Heart right ventricle (tissue), 16 donors: ENCODE results near the gene MLYCD. TPM values are rescaled to one million over a fixed set of nuclear protein-coding genes. Genes with fewer than 3 reads are reported as not detected.

ENCODE experiments used
- ATAC-seq, 8 donors: fragments of 200-7000 bp; cut with Tn5 transposase; one replicate each; pipeline ENCODE4 v1.9.1; 2020; ENCODE audit warnings: mild to moderate bottlenecking in 8 of 8, moderate library complexity in 8 of 8, moderate number of reproducible peaks in 1 of 8
- DNase-seq, 2 donors: peaks; one replicate each; pipeline ENCODE4 v3.0.0-alpha.2; 2020
- H3K27ac ChIP-seq, 10 donors: fragments of 200-600 bp; sonication (generic) in 2 of 10; one replicate each; pipeline versions ENCODE4 v1.5.0 to v1.8.0; 2020 to 2022; ENCODE audit warnings: mild to moderate bottlenecking in 3 of 10
- H3K27me3 ChIP-seq, 7 donors: fragments of 200-600 bp; one replicate each; pipeline ENCODE4 v1.8.0; 2021 to 2022; ENCODE audit warnings: mild to moderate bottlenecking in 2 of 7
- H3K36me3 ChIP-seq, 9 donors: fragments of 200-600 bp; sonication (generic) in 1 of 9; one replicate each; pipeline versions ENCODE4 v1.5.0 to v1.8.0; 2020 to 2022; ENCODE audit warnings: mild to moderate bottlenecking in 2 of 9
- H3K4me1 ChIP-seq, 9 donors: fragments of 200-600 bp; sonication (generic) in 1 of 9; one replicate each; pipeline versions ENCODE4 v1.5.0 to v1.8.0; 2020 to 2022; ENCODE audit warnings: mild to moderate bottlenecking in 4 of 9
- H3K4me3 ChIP-seq, 10 donors: fragments of 200-600 bp; sonication (generic) in 2 of 10; one replicate each; pipeline versions ENCODE4 v1.5.0 to v1.8.0; 2020 to 2022; ENCODE audit warnings: mild to moderate bottlenecking in 7 of 10, moderate library complexity in 2 of 10
- H3K9me3 ChIP-seq, 11 donors: fragments of 200-600 bp in 10 of 11; sonication (generic) in 2 of 11; one replicate each; pipeline versions ENCODE4 v1.5.0 to v1.8.0; 2013 to 2022; ENCODE audit warnings: mild to moderate bottlenecking in 2 of 11, control low read depth in 1 of 11, moderate library complexity in 1 of 11
- CTCF ChIP-seq, 9 donors: fragments of 200-600 bp; sonication (generic) in 2 of 9; IDR thresholded peaks; one replicate each; pipeline versions ENCODE4 v1.5.0 to v1.8.0; 2021 to 2022; ENCODE audit warnings: antibody characterized with exemption in 9 of 9, mild to moderate bottlenecking in 5 of 9, moderate library complexity in 1 of 9
- WGBS, 2 donors: extraction: QIAGEN DNeasy Blood & Tissue Kit; methylation state at CpG; one replicate each; pipeline ENCODE4 v1.1.7; 2013; ENCODE audit warnings: inconsistent platforms in 1 of 2; 5-methylcytosine and 5-hydroxymethylcytosine counted together
- intact Hi-C, 10 donors: fragments of 100-400 bp; cut with DNase I; formaldehyde crosslinking; loops; one replicate each; pipeline versions ENCODE4 v1.11.1 to v1.14.2; 2022
- polyA plus RNA-seq, 2 donors: library from polyadenylated mRNA; stranded (reverse); fragments of 200-250 nt; gene quantifications; one replicate each; pipeline ENCODE4 v1.2.3, GENCODE V29; 2013
- total RNA-seq, 10 donors: library from RNA; stranded (reverse); fragmentation: NEBNext Ultra II Directional in 3 of 10; extraction: Animal tissue kit (Norgen Biotek cat#: 25700) in 3 of 10; gene quantifications; one replicate each; pipeline versions ENCODE4 v1.2.1 to v1.2.4, GENCODE V29; 2021 to 2023
- donor health status: Arrhythmogenic right ventricular cardiomyopathy.
- donor health status: ischemic (EF 13 %, LVEDD 7.1; RV severe dilation, severe dysfunction).
- donor health status: healthy with polysubstance abuse.
- donor health status: DM: no; HTN: yes; CAD: no.
- donor health status: DM: no; HTN: no; CAD: no.
- donor health status: ischemic (EF 25% LVEDD 6.9; RV normal size, moderate dysfunction).
- donor health status: ischemic (EF 25% LVEDD 5.7; RV mildly dilated, moderate dysfunction).
- donor health status: healthy.
- donor health status: DM: yes; HTN: yes; CAD: no.
- donor health status: Ischemic cardiomyopathy.
- donor health status: ischemic (EF 35%, LVEDD 5.7; RV mildly dilated, moderate dysfunction).
- donor health status: nonischemic (EF 11% LVEDD 7.7; RV severe dilation, severe dysfunction).
- donor health status: DM: yes; HTN: yes; CAD: no.
- donor health status: PGD.
- donor health status: ischemic (EF 29% LVEDD 5.4; RV normal size, mild dysfunction).
- donor health status: nonischemic (EF 23%, LVEDD 6.1; RV moderate dilation, normal function).

Gene MLYCD
- total and polyA plus RNA-seq, 12 donors, result 13.5 to 58.0 (median 38.6) TPM

GRCh38 chr16:83907111-83907510 lies 8.2 kb downstream of the MLYCD start:
- Histone ChIP-seq H3K4me1 (peaks cover 0 to 66% (median 38%) of the 10 kb centered on the region in 9 donors), H3K27ac (peak overlapping the region in 5 of 10 donors; percentile 8 to 90 (median 37)), H3K27me3 (no peaks in the 10 kb centered on the region), H3K4me3 (no peak overlapping the region), H3K36me3 (peaks cover 0 to 61% (median 41%) of the 10 kb centered on the region in 9 donors), H3K9me3 (no peaks in the 10 kb centered on the region)
- 74 to 77% methylated on average over 8 of the region's 8 CpGs for WGBS, 2 donors
- no peak for TF ChIP-seq CTCF (IDR thresholded peaks at IDR 0.05)
- intact Hi-C loops, result no loop called here
- DNase-seq (no peak), ATAC-seq (no peak)

- intact Hi-C loops, result no loop called here
- Histone ChIP-seq H3K36me3 (peaks cover 0 to 68% (median 46%) of the 10 kb centered on the region in 9 donors), H3K9me3 (no peaks in the 10 kb centered on the region), H3K27ac (peak overlapping the region in 1 of 10 donors; percentile 89), H3K4me3 (no peak overlapping the region), H3K4me1 (peaks cover under 1 to 66% (median 36%) of the 10 kb centered on the region in 9 donors), H3K27me3 (no peaks in the 10 kb centered on the region)
- DNase-seq (no peak), ATAC-seq (no peak)
- WGBS, 2 donors, result 89% methylated on average over 15 of the region's 15 CpGs
- no peak for TF ChIP-seq CTCF (IDR thresholded peaks at IDR 0.05)
Measured at GRCh38 chr16:83907631-83908250, 8.8 kb downstream of the MLYCD start.

GRCh38 chr16:83908798-83909197 lies 9.9 kb downstream of the MLYCD start:
- Histone ChIP-seq H3K4me3 (no peak overlapping the region), H3K27me3 (no peaks in the 10 kb centered on the region), H3K36me3 (peaks cover 0 to 73% (median 46%) of the 10 kb centered on the region in 9 donors), H3K9me3 (no peaks in the 10 kb centered on the region), H3K4me1 (peaks cover 2 to 66% (median 26%) of the 10 kb centered on the region in 9 donors), H3K27ac (no peak overlapping the region)
- no peak for ATAC-seq
- intact Hi-C loops, result no loop called here
- WGBS, 2 donors, result 73 to 76% methylated on average over 2 of the region's 2 CpGs
- DNase-seq, result no peak
- TF ChIP-seq CTCF (IDR thresholded peaks at IDR 0.05), result no peak

GRCh38 chr16:83911290-83911689 lies 12.4 kb downstream of the MLYCD start:
- Histone ChIP-seq H3K4me1 (peaks cover 2 to 50% (median 15%) of the 10 kb centered on the region in 9 donors), H3K27ac (peak overlapping the region in 2 of 10 donors; percentile 83 to 92), H3K4me3 (no peak overlapping the region), H3K36me3 (peaks cover 0 to 98% (median 62%) of the 10 kb centered on the region in 9 donors), H3K9me3 (no peaks in the 10 kb centered on the region), H3K27me3 (no peaks in the 10 kb centered on the region)
- TF ChIP-seq CTCF (IDR thresholded peaks at IDR 0.05), result no peak
- no peak for DNase-seq
- 91 to 93% methylated on average over 10 of the region's 10 CpGs for WGBS, 2 donors
- no peak for ATAC-seq
- intact Hi-C loops, result loop anchor here in 1 of 10 donors (5.0 kb wide), 1 partner anchor 41 kb away; the partner anchor contains the start of gene OSGIN1
